GM10248 (cell line): Measurements from ENCODE around the gene WDR18.

Experiments
- CTCF ChIA-PET: fragments of 300-600 bp; sonication (Branson Sonifier 250); formaldehyde crosslinking; extraction: SDS; loops from one replicate; lab custom pipeline; 2021; ENCODE audit warnings: antibody characterized with exemption; lab: Yijun Ruan, JAX
- POLR2A ChIA-PET: fragments of 350-650 bp; sonication (Branson Sonifier 250); formaldehyde crosslinking; extraction: SDS; loops from one replicate; lab custom pipeline; 2020; ENCODE audit warnings: antibody characterized with exemption; lab: Yijun Ruan, JAX
- DNase-seq: peaks from one replicate; pipeline ENCODE4 v3.0.0; 2012; ENCODE audit errors: extremely low spot score
- CTCF ChIP-seq: IDR thresholded peaks from 2 replicates; pipeline ENCODE4 v1.5.1; 2012; ENCODE audit warnings: mild to moderate bottlenecking, low read depth; ENCODE audit errors: extremely low read depth, missing control alignments, control extremely low read depth

Gene WDR18

GRCh38 chr19:1042689-1043511 is 58.8 kb downstream of the WDR18 start:
- no peak for DNase-seq
- CTCF ChIA-PET, result interaction anchor here (0.6 to 1.2 kb wide), 4 partner anchors 14 to 152 kb away, joined by 3 to 4 read pairs (median 3); no protein-coding TSS in a partner anchor
- no peak for TF ChIP-seq CTCF
- POLR2A ChIA-PET, result no interaction called here
